HG02763 (cell line): ENCODE results near the gene LLCFC1.

Source experiments
- ATAC-seq: cut with Tn5 transposase; IDR thresholded peaks from one replicate; pipeline ENCODE4 v1.9.1; 2021; ENCODE audit warnings: mild to moderate bottlenecking, moderate library complexity; ENCODE audit not compliant: unreplicated experiment

Gene LLCFC1

GRCh38 chr7:142935941-142936565 is 3.2 kb upstream of the LLCFC1 start:
- no peak for ATAC-seq

- no peak for ATAC-seq
These were observed 673 bp upstream of the LLCFC1 start for GRCh38 chr7:142938611-142939010.

GRCh38 chr7:142940966-142941535 is 1.8 kb downstream of the LLCFC1 start:
- no peak for ATAC-seq

- no peak for ATAC-seq
These were observed 2.3 kb downstream of the LLCFC1 start for GRCh38 chr7:142941541-142941940.

GRCh38 chr7:142942746-142943145 is 3.5 kb downstream of the LLCFC1 start:
- ATAC-seq, result no peak

GRCh38 chr7:142943706-142944268 is 4.5 kb downstream of the LLCFC1 start:
- ATAC-seq, result no peak

- ATAC-seq, result no peak
These were observed 5.7 kb downstream of the LLCFC1 start for GRCh38 chr7:142945001-142945400.

GRCh38 chr7:142948603-142949002 is 9.3 kb downstream of the LLCFC1 start:
- ATAC-seq, result no peak

GRCh38 chr7:142950235-142950634 is 11.0 kb downstream of the LLCFC1 start:
- ATAC-seq, result no peak

GRCh38 chr7:142954680-142955268 is 15.5 kb downstream of the LLCFC1 start:
- no peak for ATAC-seq

- no peak for ATAC-seq
These were observed 17.8 kb downstream of the LLCFC1 start for GRCh38 chr7:142956951-142957623.

GRCh38 chr7:142957723-142958122 is 18.4 kb downstream of the LLCFC1 start:
- no peak for ATAC-seq

- no peak for ATAC-seq
These were observed 19.9 kb downstream of the LLCFC1 start for GRCh38 chr7:142959202-142959601.

- ATAC-seq, result no peak
These were observed 21.8 kb downstream of the LLCFC1 start for GRCh38 chr7:142960955-142961512.

- no peak for ATAC-seq
These were observed 22.3 kb downstream of the LLCFC1 start for GRCh38 chr7:142961595-142961972.

GRCh38 chr7:142961973-142962926 is 23.0 kb downstream of the LLCFC1 start, which contains the start of gene KEL:
TSS of gene KEL (minus strand) at chr7:142962363. CDS start at chr7:142962206, 157 bp downstream.
- no peak for ATAC-seq

GRCh38 chr7:142962991-142963390 is 23.7 kb downstream of the LLCFC1 start:
- ATAC-seq, result no peak

- ATAC-seq, result no peak
These were observed 24.7 kb downstream of the LLCFC1 start for GRCh38 chr7:142963993-142964392.

- no peak for ATAC-seq
These were observed 25.4 kb downstream of the LLCFC1 start for GRCh38 chr7:142964502-142965246.
